IMR-90 (cell line): Measurements from ENCODE around the gene RAVER2.

Experiments
- BHLHE40 ChIP-seq: fragments of 150-350 bp; IDR thresholded peaks from 2 replicates; pipeline ENCODE4 v1.6.1; 2016; ENCODE audit warnings: mild to moderate bottlenecking, low read depth, low read length
- CEBPB ChIP-seq: IDR thresholded peaks from 2 replicates; pipeline ENCODE4 v1.6.1; 2012; ENCODE audit warnings: low read depth, low read length, improper control_type of control experiment
- CHD1 ChIP-seq: IDR thresholded peaks from 2 replicates; pipeline ENCODE4 v1.6.1; 2012; ENCODE audit warnings: low read depth, low read length, improper control_type of control experiment
- MXI1 ChIP-seq: IDR thresholded peaks from 2 replicates; pipeline ENCODE4 v1.6.1; 2012; ENCODE audit warnings: low read depth, mild to moderate bottlenecking, low read length, moderate library complexity, borderline replicate concordance
- POLR2A ChIP-seq: IDR thresholded peaks from 2 replicates; pipeline ENCODE4 v1.6.1; 2012; ENCODE audit warnings: mild to moderate bottlenecking, low read depth, low read length
- TF ChIP-seq, protein P1 (sequence below): fragments of 150-350 bp; IDR thresholded peaks from 2 replicates; pipeline ENCODE4 v1.6.1; 2016; ENCODE audit warnings: low read depth, mild to moderate bottlenecking, low read length, moderate library complexity, borderline replicate concordance
- TF ChIP-seq, protein P2 (sequence below): conservative IDR thresholded peaks from 2 replicates; pipeline ENCODE4 v1.5.1; 2012; ENCODE audit warnings: mild to moderate bottlenecking, low read depth, low read length, improper control_type of control experiment

DNA sequence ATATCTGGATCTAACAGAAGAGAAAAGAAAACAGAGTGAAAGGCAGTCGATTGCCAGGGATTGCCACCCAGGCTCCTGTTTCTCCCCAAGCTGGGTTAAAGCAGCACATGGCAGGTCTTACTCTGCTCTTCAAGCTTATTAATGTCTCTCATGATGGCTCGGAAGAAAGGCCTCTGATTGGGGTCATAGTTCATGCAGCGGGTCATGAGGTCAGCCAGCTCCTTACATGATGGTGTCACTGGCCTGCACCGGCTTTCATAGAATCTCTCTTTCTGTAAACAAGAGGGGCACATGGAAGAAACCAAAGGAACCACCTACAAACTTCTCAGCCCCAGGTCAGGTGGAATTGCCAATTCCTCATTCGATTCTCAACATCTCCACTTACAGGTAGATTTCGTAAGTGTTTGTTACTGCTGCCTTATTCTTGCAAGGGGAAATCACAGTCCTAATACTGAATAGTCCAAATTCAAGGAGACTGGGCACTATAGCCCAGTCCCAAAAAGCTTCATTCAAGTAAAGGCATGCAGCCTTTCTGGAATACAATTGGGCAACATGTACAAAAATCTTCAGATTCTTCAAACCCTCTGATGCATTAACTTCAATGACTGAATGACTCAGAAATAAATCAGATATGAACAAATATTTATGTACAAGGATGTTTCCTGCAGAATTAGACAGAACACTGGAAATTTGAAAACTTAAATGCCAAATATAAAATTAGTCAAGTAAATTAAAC is 96.6 kb downstream of the RAVER2 start:
- TF ChIP-seq, protein P1, sequence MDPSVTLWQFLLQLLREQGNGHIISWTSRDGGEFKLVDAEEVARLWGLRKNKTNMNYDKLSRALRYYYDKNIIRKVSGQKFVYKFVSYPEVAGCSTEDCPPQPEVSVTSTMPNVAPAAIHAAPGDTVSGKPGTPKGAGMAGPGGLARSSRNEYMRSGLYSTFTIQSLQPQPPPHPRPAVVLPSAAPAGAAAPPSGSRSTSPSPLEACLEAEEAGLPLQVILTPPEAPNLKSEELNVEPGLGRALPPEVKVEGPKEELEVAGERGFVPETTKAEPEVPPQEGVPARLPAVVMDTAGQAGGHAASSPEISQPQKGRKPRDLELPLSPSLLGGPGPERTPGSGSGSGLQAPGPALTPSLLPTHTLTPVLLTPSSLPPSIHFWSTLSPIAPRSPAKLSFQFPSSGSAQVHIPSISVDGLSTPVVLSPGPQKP = no peak
- no peak for TF ChIP-seq POLR2A
- TF ChIP-seq MXI1 = no peak
- TF ChIP-seq, protein P2, sequence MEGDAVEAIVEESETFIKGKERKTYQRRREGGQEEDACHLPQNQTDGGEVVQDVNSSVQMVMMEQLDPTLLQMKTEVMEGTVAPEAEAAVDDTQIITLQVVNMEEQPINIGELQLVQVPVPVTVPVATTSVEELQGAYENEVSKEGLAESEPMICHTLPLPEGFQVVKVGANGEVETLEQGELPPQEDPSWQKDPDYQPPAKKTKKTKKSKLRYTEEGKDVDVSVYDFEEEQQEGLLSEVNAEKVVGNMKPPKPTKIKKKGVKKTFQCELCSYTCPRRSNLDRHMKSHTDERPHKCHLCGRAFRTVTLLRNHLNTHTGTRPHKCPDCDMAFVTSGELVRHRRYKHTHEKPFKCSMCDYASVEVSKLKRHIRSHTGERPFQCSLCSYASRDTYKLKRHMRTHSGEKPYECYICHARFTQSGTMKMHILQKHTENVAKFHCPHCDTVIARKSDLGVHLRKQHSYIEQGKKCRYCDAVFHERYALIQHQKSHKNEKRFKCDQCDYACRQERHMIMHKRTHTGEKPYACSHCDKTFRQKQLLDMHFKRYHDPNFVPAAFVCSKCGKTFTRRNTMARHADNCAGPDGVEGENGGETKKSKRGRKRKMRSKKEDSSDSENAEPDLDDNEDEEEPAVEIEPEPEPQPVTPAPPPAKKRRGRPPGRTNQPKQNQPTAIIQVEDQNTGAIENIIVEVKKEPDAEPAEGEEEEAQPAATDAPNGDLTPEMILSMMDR = no peak
- 0 out of 2 replicates have a peak, but pooled peaks have one; percentile 11 for TF ChIP-seq CEBPB
- no peak for TF ChIP-seq CHD1
- no peak for TF ChIP-seq BHLHE40
